ENCODE results near the gene HCLS1. TPM values are rescaled to one million over a fixed set of nuclear protein-coding genes. Genes with fewer than 3 reads are reported as not detected.
"Not testable (repeated sequence)": the region's sequence is repeated elsewhere in the genome, so short reads cannot be mapped to it uniquely, and the experiment has no call there.

The HCLS1 gene
- polyA plus RNA-seq, 1 donor (not counting 4 experiments of a cell fraction or from before 2014, with no cell fraction given): 0.10 TPM

- Histone ChIP-seq H3K4me3 (ENCODE audit: control insufficient read depth in 2 of 3, extremely low read depth in 1 of 3, insufficient read depth in 2 of 3, low read depth in 1 of 3, low read length in 3 of 3) (no peak overlapping the region), H4K20me1 (ENCODE audit: control insufficient read depth, extremely low read depth, insufficient read depth, low read length) (no peaks in the 10 kb centered on the region), H3K4me2 (ENCODE audit: control insufficient read depth, extremely low read depth, insufficient read depth, low read depth, low read length) (no peak overlapping the region), H2AFZ (ENCODE audit: control insufficient read depth, low read length) (no peak overlapping the region), H3K9ac (ENCODE audit: control insufficient read depth, extremely low read depth, insufficient read depth, low read length) (no peak overlapping the region), H3K27ac (ENCODE audit: control insufficient read depth, insufficient read depth, low read length) (no peak overlapping the region), H3K79me2 (ENCODE audit: control insufficient read depth, insufficient read depth, low read length) (no peaks in the 10 kb centered on the region), H3K27me3 (ENCODE audit: control insufficient read depth, extremely low read depth, insufficient read depth, low read length) (no peaks in the 10 kb centered on the region), H3K36me3 (ENCODE audit: control insufficient read depth in 2 of 2, extremely low read depth in 1 of 2, insufficient read depth in 2 of 2, low read length in 2 of 2) (no peaks in the 10 kb centered on the region), H3K4me1 (ENCODE audit: control insufficient read depth, extremely low read depth, insufficient read depth, low read length) (no peaks in the 10 kb centered on the region), H3K9me3 (ENCODE audit: control insufficient read depth, low read depth, low read length) (no peaks in the 10 kb centered on the region), H3K9me1 (ENCODE audit: control insufficient read depth, extremely low read depth, insufficient read depth, low read length) (no peaks in the 10 kb centered on the region)
- DNase-seq (ENCODE audit: low read depth, low spot score): no peak
- dilution Hi-C loops (cut with MboI; ENCODE audit: extremely low pct_ligation_motif_present, low sequenced_read_pairs): no loop called here
- FAIRE-seq: no peak
- TF ChIP-seq, protein P1, sequence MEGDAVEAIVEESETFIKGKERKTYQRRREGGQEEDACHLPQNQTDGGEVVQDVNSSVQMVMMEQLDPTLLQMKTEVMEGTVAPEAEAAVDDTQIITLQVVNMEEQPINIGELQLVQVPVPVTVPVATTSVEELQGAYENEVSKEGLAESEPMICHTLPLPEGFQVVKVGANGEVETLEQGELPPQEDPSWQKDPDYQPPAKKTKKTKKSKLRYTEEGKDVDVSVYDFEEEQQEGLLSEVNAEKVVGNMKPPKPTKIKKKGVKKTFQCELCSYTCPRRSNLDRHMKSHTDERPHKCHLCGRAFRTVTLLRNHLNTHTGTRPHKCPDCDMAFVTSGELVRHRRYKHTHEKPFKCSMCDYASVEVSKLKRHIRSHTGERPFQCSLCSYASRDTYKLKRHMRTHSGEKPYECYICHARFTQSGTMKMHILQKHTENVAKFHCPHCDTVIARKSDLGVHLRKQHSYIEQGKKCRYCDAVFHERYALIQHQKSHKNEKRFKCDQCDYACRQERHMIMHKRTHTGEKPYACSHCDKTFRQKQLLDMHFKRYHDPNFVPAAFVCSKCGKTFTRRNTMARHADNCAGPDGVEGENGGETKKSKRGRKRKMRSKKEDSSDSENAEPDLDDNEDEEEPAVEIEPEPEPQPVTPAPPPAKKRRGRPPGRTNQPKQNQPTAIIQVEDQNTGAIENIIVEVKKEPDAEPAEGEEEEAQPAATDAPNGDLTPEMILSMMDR (optimal IDR thresholded peaks at IDR 0.05 in 1 of 3, IDR thresholded peaks at IDR 0.05 in 1 of 3, conservative IDR thresholded peaks at IDR 0.05 in 1 of 3; ENCODE audit: extremely low read depth in 1 of 3, insufficient read depth in 2 of 3, low read length in 3 of 3): no peak
- TF ChIP-seq EZH2 (IDR thresholded peaks at IDR 0.05; ENCODE audit: low read length): no peak
Measured at GRCh38 chr3:121594850-121595249, 65.9 kb downstream of the HCLS1 start.

- H3K9me1 ChIP-seq (ENCODE audit: control insufficient read depth, extremely low read depth, insufficient read depth, low read length); H3K4me2 ChIP-seq (ENCODE audit: control insufficient read depth, extremely low read depth, insufficient read depth, low read depth, low read length); H3K27ac ChIP-seq (ENCODE audit: control insufficient read depth, insufficient read depth, low read length); dilution Hi-C loops (cut with MboI; ENCODE audit: extremely low pct_ligation_motif_present, low sequenced_read_pairs); H4K20me1 ChIP-seq (ENCODE audit: control insufficient read depth, extremely low read depth, insufficient read depth, low read length); H3K9ac ChIP-seq (ENCODE audit: control insufficient read depth, extremely low read depth, insufficient read depth, low read length); H2AFZ ChIP-seq (ENCODE audit: control insufficient read depth, low read length); H3K36me3 ChIP-seq (ENCODE audit: control insufficient read depth in 2 of 2, extremely low read depth in 1 of 2, insufficient read depth in 2 of 2, low read length in 2 of 2); H3K4me3 ChIP-seq (ENCODE audit: control insufficient read depth in 2 of 3, extremely low read depth in 1 of 3, insufficient read depth in 2 of 3, low read depth in 1 of 3, low read length in 3 of 3); H3K4me1 ChIP-seq (ENCODE audit: control insufficient read depth, extremely low read depth, insufficient read depth, low read length); DNase-seq (ENCODE audit: low read depth, low spot score); H3K27me3 ChIP-seq (ENCODE audit: control insufficient read depth, extremely low read depth, insufficient read depth, low read length); H3K9me3 ChIP-seq (ENCODE audit: control insufficient read depth, low read depth, low read length); H3K79me2 ChIP-seq (ENCODE audit: control insufficient read depth, insufficient read depth, low read length); FAIRE-seq: not testable (repeated sequence)
Measured at GRCh38 chr3:121593806-121594205, 66.9 kb downstream of the HCLS1 start.

All from keratinocyte (primary cell).